Measurements from ENCODE around the gene SCNN1G.

The SCNN1G gene

DNA sequence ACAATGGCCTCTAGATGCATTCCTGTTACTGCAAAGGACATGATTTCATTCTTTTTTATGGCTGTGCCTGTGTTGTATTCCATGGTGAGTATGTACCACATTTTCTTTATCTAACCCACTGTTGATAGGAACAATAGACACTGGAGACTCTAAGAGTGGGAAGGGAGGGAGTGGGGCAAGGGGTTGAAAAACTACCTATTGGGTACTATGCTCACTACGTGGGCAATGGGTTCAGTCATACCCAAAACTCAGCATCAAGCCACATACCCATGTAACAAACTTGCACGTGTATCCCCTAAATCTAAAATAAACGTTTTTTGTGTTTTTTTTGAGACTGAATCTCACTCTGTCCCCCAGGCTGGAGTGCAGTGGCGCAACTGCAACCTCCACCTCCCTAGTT is 72.5 kb downstream of the SCNN1G start:
- DNase-seq (ENCODE audit: low read depth) = no peak

GRCh38 chr16:23256440-23256839 is 73.9 kb downstream of the SCNN1G start:
- DNase-seq (ENCODE audit: low read depth) = no peak

DNA sequence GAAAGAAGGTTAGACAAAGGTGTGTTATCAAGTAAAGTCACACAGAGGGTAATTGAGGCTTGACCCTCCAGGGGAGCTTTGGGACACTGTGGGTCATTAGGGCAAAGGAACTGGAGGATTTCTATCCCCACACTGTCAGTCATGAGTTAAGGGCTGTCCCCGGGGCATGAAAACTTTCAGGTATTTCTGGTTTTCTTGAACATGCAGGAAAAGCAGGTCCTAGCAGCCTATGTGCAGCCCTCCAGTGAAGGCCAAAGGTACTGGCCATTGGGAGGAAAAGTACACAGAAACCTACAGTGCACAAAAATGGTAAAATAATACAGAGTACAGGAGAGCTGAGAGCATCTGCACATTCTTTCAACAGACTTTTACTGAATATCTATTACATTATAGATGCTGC is 75.1 kb downstream of the SCNN1G start:
- DNase-seq (ENCODE audit: low read depth) = no peak

- no peak for DNase-seq (ENCODE audit: low read depth)
Observed at GRCh38 chr16:23258919-23259237, 76.3 kb downstream of the SCNN1G start.
